Mucosa of stomach (tissue), 1 donor: ENCODE results near the gene ALG6.

Experiments used
- H3K27me3 ChIP-seq: one replicate; pipeline ENCODE4 v1.7.0; 2013; ENCODE audit warnings: mild to moderate bottlenecking, low read length; ENCODE audit not compliant: control insufficient read depth, insufficient read depth
- H3K36me3 ChIP-seq: one replicate; pipeline ENCODE4 v1.7.0; 2013; ENCODE audit warnings: low read length; ENCODE audit not compliant: control insufficient read depth, insufficient read depth
- H3K4me1 ChIP-seq: one replicate; pipeline ENCODE4 v1.7.0; 2013; ENCODE audit warnings: mild to moderate bottlenecking, low read length; ENCODE audit not compliant: control insufficient read depth, insufficient read depth
- H3K4me3 ChIP-seq: one replicate; pipeline ENCODE4 v1.7.0; 2013; ENCODE audit warnings: low read length
- H3K9ac ChIP-seq: one replicate; pipeline ENCODE4 v1.7.0; 2013; ENCODE audit warnings: mild to moderate bottlenecking, low read length, moderate library complexity
- H3K9me3 ChIP-seq: one replicate; pipeline ENCODE4 v1.7.0; 2013; ENCODE audit warnings: mild to moderate bottlenecking, low read length, moderate library complexity; ENCODE audit not compliant: control insufficient read depth
- donor health status: Pancreatic carcinoma.

ALG6 gene

DNA sequence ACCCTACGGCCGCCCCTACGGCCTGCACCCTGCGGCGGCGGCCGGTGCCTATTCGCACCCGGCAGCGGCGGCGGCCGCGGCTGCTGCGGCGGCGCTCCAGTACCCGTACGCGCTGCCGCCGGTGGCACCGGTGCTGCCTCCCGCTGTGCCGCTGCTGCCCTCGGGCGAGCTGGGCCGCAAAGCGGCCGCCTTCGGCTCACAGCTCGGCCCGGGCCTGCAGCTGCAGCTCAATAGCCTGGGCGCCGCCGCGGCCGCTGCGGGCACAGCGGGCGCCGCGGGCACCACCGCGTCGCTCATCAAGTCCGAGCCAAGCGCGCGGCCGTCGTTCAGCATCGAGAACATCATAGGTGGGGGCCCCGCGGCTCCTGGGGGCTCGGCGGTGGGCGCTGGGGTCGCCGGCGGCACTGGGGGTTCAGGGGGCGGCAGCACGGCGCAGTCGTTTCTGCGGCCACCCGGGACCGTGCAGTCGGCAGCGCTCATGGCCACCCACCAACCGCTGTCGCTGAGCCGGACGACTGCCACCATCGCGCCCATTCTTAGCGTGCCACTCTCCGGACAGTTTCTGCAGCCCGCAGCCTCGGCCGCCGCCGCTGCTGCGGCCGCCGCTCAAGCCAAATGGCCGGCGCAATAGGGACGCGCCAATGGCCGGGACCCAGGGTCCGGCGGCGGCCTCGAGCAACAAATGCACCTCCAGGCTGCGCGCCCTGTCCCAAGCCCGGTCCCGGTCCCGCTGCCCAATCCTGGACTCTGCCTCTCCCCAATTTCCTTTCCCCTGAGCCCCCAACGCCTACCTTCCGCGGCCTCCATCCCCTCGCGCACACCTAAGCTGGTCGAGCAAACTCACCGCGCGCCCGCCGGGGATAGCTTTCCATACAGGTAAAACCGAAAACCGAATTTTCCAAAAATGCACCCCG is 43.3 kb upstream of the ALG6 start:
- no peaks in the 10 kb centered on the region for H3K36me3 ChIP-seq
- H3K27me3 ChIP-seq, result peaks cover 99% of the 10 kb centered on the region
- no peak overlapping the region for H3K4me3 ChIP-seq
- H3K9ac ChIP-seq, result no peak overlapping the region
- no peaks in the 10 kb centered on the region for H3K9me3 ChIP-seq
- H3K4me1 ChIP-seq, result peaks cover 31% of the 10 kb centered on the region

GRCh38 chr1:63324779-63325119 is 42.7 kb upstream of the ALG6 start:
- H3K4me3 ChIP-seq, result no peak overlapping the region
- peaks cover 26% of the 10 kb centered on the region for H3K4me1 ChIP-seq
- H3K36me3 ChIP-seq, result no peaks in the 10 kb centered on the region
- H3K9me3 ChIP-seq, result no peaks in the 10 kb centered on the region
- H3K9ac ChIP-seq, result no peak overlapping the region
- H3K27me3 ChIP-seq, result peaks cover 99% of the 10 kb centered on the region

- no peaks in the 10 kb centered on the region for H3K36me3 ChIP-seq
- H3K9ac ChIP-seq, result no peak overlapping the region
- no peaks in the 10 kb centered on the region for H3K9me3 ChIP-seq
- no peak overlapping the region for H3K4me3 ChIP-seq
- peaks cover 19% of the 10 kb centered on the region for H3K4me1 ChIP-seq
- H3K27me3 ChIP-seq, result peaks cover 99% of the 10 kb centered on the region
Measured at GRCh38 chr1:63325279-63325985, 42.0 kb upstream of the ALG6 start.

GRCh38 chr1:63326106-63326472 is 41.3 kb upstream of the ALG6 start:
- no peak overlapping the region for H3K4me3 ChIP-seq
- no peaks in the 10 kb centered on the region for H3K9me3 ChIP-seq
- H3K4me1 ChIP-seq, result peaks cover 18% of the 10 kb centered on the region
- no peak overlapping the region for H3K9ac ChIP-seq
- peaks cover 100% of the 10 kb centered on the region for H3K27me3 ChIP-seq
- no peaks in the 10 kb centered on the region for H3K36me3 ChIP-seq

DNA sequence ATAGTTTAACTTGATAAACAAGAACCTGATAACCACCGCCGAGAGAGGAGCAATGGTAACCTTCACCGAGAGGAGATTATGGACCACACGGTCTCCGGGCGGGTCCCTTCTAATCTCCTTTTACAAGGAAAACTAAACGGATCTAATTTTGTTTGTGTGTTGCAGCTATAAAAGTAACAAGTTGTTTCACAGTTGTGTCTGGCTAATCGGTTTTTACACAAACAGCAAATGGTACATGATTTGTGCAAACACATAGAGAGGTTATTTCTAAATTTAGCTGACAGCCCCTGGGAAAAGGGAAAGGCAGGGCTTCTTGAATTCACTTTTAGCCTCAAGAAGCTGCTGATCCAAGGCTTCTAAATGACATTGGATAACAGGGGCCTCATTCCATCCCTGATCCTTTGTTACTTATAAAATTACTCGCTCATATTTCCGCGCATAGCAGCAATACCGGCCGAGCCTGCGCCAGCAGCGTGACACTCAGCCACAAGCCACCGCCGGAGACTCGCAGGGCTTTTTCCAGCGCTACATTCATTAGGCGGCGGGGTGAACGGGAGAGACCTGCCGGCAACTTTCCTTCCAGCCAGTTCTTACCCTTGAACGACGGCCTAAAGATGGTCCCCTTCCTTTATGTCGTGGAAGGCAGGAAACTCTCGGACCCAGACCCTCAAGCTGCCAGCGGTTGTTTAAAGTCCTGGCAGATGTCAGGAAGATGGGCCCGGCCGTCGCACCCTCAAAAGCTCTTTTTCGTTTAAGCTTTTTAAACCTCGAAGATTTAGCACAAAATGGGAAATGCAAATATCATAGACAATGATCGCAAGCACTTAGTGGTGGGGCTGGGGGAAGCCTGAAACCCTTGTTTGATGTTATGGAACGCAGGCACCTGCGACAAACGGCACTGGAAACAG is 40.7 kb upstream of the ALG6 start:
- no peak overlapping the region for H3K9ac ChIP-seq
- H3K36me3 ChIP-seq, result no peaks in the 10 kb centered on the region
- no peaks in the 10 kb centered on the region for H3K9me3 ChIP-seq
- peaks cover 16% of the 10 kb centered on the region for H3K4me1 ChIP-seq
- H3K4me3 ChIP-seq, result no peak overlapping the region
- peaks cover 98% of the 10 kb centered on the region for H3K27me3 ChIP-seq

DNA sequence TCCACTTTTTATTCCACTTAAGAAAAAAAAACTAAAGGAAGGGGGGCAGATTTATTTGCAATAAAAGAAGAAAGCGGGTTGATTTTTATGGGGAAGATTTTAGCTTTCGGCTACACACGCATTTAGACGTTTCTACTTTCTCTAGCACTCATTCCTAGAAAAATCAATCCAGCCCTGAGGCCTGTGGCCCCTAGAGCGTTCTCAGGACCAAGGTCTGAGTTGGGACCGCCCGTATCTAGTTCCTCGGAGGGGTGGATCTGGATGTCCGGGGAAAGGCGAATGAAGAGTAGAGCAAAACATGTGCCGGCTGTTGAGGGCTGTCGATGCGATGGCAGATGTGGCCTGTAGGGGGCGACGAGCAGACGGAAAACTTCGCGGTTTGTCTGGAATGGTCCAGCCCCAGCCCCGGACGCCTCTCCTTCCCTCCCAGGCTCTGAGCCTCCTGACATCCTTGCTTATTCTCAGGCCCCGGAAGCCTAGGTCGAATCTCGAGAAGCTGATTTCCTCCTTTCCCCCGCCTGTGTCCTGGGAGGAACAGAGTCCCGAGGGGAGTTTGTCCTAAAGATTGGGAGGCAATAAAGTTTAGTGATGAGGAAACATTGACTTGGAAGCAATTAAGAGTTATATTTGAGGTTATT is 39.9 kb upstream of the ALG6 start:
- no peaks in the 10 kb centered on the region for H3K9me3 ChIP-seq
- no peaks in the 10 kb centered on the region for H3K36me3 ChIP-seq
- H3K4me3 ChIP-seq, result no peak overlapping the region
- H3K4me1 ChIP-seq, result peaks cover 11% of the 10 kb centered on the region
- peaks cover 98% of the 10 kb centered on the region for H3K27me3 ChIP-seq
- no peak overlapping the region for H3K9ac ChIP-seq

DNA sequence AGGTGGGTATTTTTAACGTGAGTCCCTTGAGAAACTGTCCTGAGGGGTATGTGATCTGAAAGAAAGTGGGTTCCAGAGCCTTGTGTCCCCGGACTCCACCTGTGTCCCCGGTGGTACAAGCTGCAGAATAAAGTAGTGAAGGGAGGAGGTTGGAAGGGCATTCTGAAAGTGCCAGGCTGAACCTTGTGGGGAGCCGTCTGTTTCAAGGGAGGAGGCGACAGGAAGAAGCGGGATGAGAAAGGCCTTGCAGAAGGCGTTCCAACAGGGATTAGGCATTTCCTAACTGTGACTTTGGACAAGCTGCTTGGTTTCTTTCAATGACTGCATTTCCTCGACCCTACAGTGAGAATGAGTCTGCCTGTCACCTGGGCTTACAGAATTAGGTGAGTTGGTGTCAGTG is 39.3 kb upstream of the ALG6 start:
- Histone ChIP-seq H3K27me3 (peaks cover 98% of the 10 kb centered on the region), H3K36me3 (no peaks in the 10 kb centered on the region), H3K4me1 (peaks cover 5% of the 10 kb centered on the region), H3K9ac (no peak overlapping the region), H3K4me3 (no peak overlapping the region), H3K9me3 (no peaks in the 10 kb centered on the region)

DNA sequence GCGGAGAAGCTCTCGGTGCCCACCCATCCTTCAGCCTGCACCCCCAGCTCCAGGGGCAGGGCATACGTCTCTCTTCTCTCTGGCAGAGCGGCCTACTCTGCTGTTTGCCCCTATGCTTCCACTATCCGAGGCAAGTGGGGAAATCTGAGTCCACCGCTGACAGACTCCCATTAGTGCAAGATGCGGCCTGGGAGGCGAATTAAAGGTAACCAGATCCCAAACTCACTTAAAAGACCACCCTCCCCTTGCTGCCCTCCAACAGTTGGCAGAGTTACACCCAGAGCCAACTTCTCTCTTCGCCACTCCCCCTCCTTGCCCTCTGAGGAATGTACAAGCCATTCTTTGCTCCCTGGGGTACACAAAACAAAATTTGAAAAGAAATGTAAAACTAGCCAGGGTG is 38.6 kb upstream of the ALG6 start:
- Histone ChIP-seq H3K9me3 (no peaks in the 10 kb centered on the region), H3K36me3 (no peaks in the 10 kb centered on the region), H3K27me3 (peaks cover 96% of the 10 kb centered on the region), H3K9ac (no peak overlapping the region), H3K4me1 (peaks cover 4% of the 10 kb centered on the region), H3K4me3 (no peak overlapping the region)

GRCh38 chr1:63329621-63330330 is 37.7 kb upstream of the ALG6 start:
- Histone ChIP-seq H3K9me3 (no peaks in the 10 kb centered on the region), H3K27me3 (peaks cover 86% of the 10 kb centered on the region), H3K4me1 (peaks cover 4% of the 10 kb centered on the region), H3K36me3 (no peaks in the 10 kb centered on the region), H3K4me3 (no peak overlapping the region), H3K9ac (no peak overlapping the region)

GRCh38 chr1:63330331-63330916 is 37.0 kb upstream of the ALG6 start:
- Histone ChIP-seq H3K27me3 (peaks cover 80% of the 10 kb centered on the region), H3K9ac (no peak overlapping the region), H3K36me3 (no peaks in the 10 kb centered on the region), H3K9me3 (no peaks in the 10 kb centered on the region), H3K4me3 (no peak overlapping the region), H3K4me1 (peaks cover 4% of the 10 kb centered on the region)

DNA sequence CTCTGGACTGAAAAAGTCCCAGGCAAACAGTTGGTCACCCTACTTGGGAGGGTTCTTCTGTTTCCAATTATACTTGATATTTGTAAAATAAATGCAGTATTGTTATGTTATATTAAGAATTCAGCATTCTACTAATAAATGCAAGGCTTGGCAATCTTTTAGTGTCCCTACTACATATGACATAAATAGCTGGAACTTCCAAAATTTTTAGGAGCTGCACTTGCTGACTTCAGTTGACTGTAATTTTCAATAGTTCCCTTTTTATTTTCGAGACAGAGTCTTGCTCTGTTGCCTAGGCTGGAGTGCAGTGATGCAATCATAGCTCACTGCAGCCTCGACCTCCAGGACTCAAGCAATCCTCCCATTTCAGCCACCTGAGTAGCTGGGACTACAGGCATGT is 25.0 kb upstream of the ALG6 start:
- Histone ChIP-seq H3K4me3 (no peak overlapping the region), H3K36me3 (no peaks in the 10 kb centered on the region), H3K4me1 (no peaks in the 10 kb centered on the region), H3K9me3 (no peaks in the 10 kb centered on the region), H3K27me3 (peaks cover 7% of the 10 kb centered on the region), H3K9ac (no peak overlapping the region)
